Measurements from ENCODE around the gene DFFA. TPM values are rescaled to one million over a fixed set of nuclear protein-coding genes. Genes with fewer than 3 reads are reported as not detected.

DFFA gene
- polyA plus RNA-seq, result 13.8 and 20.7 TPM in 2 replicates

GRCh38 chr1:10472220-10473144, at the start of gene DFFA:
DFFA (minus strand) TSS chr1:10472529; CDS start chr1:10472458, 71 bp downstream.

GRCh38 chr1:10474613-10475507, 2.5 kb upstream of the DFFA start, which contains the start of gene PEX14:
PEX14 (plus strand) TSS chr1:10474950; CDS start chr1:10474967, 17 bp downstream.

GRCh38 chr1:10449751-10450150, 22.6 kb downstream of the DFFA start, which contains the start of gene CORT:
CORT (plus strand) TSS chr1:10450031; CDS start chr1:10450224, 193 bp downstream.

GRCh38 chr1:10430216-10431069, 41.9 kb downstream of the DFFA start, which contains the start of gene CENPS:
CENPS (plus strand) TSS chr1:10430433; CDS start chr1:10430518, 85 bp downstream.

Other genes with a start within 250 kb of the DFFA start
- 14.7 and 22.4 TPM in 2 replicates for gene PGD, start 73.5 kb downstream of the DFFA start, polyA plus RNA-seq
- gene CENPS, start 42.1 kb downstream of the DFFA start, polyA plus RNA-seq, result 11.4 and 13.6 TPM in 2 replicates
- gene CORT, start 22.5 kb downstream of the DFFA start, polyA plus RNA-seq, result 2.8 TPM in 1 of 2 replicates, not detected in the other
- gene PEX14, start 2.4 kb upstream of the DFFA start, polyA plus RNA-seq, result 2.7 and 3.2 TPM in 2 replicates

Data from Purkinje cell (primary cell).